Measurements from ENCODE around the gene UCP2. TPM values are rescaled to one million over a fixed set of nuclear protein-coding genes. Genes with fewer than 3 reads are reported as not detected.
A peak's percentile ranks its signal among the peaks of the same experiment; 100 is the strongest.

UCP2 gene
- total RNA-seq, 2 experiments from 2014 or later: 467 to 468 TPM

DNA sequence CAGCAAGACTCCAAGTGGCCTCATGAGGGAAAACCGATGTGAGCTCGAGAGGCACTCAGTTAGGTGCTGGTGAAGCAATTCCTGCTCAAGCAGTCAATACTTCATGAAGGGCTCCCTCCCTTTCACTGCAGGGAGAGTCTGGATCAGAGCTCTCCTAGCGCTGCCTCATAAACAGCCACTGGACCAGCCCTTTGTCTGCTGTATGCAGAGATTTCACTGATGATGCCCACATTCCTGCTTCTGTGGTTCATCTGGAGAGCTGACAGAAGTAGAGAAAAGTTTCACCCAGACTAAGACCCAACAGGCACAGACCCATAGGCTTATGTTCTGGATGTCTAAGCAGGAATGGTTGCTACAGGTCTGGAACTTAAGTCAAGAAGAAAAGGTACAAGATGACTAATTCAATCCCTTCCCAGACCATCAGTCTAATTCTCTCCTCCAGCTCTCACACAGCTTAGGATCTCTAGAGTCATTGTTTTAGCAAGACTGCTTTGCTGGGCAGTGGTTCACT lies 4.0 kb downstream of the UCP2 start:
- intact Hi-C loops (cut with DNase I, micrococcal nuclease): no loop called here
- ATAC-seq (ENCODE audit: poor library complexity) (no peak), DNase-seq (no peak)
- Histone ChIP-seq H3K27me3 (ENCODE audit: control insufficient read depth in 1 of 2, insufficient read depth in 2 of 2, low read length in 2 of 2) (no peaks in the 10 kb centered on the region), H3K9me3 (ENCODE audit: control insufficient read depth in 1 of 2, insufficient read depth in 1 of 2, low read length in 2 of 2) (no peaks in the 10 kb centered on the region), H3K4me3 (ENCODE audit: low read length) (peak overlapping the region; percentile 87), H3K4me1 (ENCODE audit: insufficient read depth, low read length) (peaks cover 82% of the 10 kb centered on the region), H3K36me3 (ENCODE audit: insufficient read depth, low read length) (peaks cover 78% of the 10 kb centered on the region), H3K27ac (ENCODE audit: low read depth in 1 of 2, low read length in 2 of 2) (peak overlapping the region; percentile 60 to 96)
- Mint-ChIP-seq H3K4me3 (peak overlapping the region; percentile 90), H3K9me3 (no peaks in the 10 kb centered on the region), H3K4me1 (ENCODE audit: low read depth) (peaks cover 90% of the 10 kb centered on the region), H3K27ac (peak overlapping the region; percentile 98), H3K27me3 (no peaks in the 10 kb centered on the region), H3K36me3 (ENCODE audit: low read depth) (peaks cover 96% of the 10 kb centered on the region)
- ChIA-PET POLR2A (interaction anchor here (7.9 to 18.9 kb wide), 4 partner anchors 9 to 37 kb away, joined by 106 to 366 read pairs (median 290); no protein-coding TSS in a partner anchor), CTCF (interaction anchor here (1.5 to 4.2 kb wide), 2 partner anchors 14 to 26 kb away, joined by 5 to 26 read pairs; no protein-coding TSS in a partner anchor)
- TF ChIP-seq, protein P1, sequence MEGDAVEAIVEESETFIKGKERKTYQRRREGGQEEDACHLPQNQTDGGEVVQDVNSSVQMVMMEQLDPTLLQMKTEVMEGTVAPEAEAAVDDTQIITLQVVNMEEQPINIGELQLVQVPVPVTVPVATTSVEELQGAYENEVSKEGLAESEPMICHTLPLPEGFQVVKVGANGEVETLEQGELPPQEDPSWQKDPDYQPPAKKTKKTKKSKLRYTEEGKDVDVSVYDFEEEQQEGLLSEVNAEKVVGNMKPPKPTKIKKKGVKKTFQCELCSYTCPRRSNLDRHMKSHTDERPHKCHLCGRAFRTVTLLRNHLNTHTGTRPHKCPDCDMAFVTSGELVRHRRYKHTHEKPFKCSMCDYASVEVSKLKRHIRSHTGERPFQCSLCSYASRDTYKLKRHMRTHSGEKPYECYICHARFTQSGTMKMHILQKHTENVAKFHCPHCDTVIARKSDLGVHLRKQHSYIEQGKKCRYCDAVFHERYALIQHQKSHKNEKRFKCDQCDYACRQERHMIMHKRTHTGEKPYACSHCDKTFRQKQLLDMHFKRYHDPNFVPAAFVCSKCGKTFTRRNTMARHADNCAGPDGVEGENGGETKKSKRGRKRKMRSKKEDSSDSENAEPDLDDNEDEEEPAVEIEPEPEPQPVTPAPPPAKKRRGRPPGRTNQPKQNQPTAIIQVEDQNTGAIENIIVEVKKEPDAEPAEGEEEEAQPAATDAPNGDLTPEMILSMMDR (IDR thresholded peaks at IDR 0.05): no peak

DNA sequence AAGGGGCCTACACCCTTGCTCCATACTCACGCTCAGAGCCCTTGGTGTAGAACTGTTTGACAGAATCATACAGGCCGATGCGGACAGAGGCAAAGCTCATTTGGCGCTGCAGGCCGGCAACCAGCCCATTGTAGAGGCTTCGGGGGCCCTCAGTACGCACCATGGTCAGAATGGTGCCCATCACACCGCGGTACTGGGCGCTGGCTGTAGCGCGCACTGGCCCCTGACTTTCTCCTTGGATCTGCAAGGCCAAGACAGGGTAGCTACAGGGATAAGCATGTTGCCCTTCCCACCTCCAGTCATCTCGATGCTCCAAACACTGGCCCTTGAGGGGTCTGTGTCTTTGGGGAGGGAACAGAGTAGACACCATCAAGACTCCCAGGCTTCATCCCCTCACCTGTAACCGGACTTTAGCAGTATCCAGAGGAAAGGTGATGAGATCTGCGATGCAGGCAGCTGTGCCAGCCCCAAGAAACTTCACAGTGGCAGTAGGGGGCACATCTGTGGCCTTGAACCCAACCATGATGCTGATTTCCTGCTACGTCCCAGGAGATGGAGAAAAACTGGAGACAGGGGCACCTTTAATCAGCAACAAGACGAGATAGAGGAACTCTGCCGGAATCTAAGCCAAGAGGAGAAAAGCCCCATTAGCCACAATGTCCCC lies 4.7 kb downstream of the UCP2 start:
- H3K36me3 Mint-ChIP-seq (ENCODE audit: low read depth): peaks cover 98% of the 10 kb centered on the region
- POLR2A ChIA-PET: interaction anchor here (7.9 to 18.9 kb wide), 4 partner anchors 9 to 37 kb away, joined by 106 to 366 read pairs (median 290); no protein-coding TSS in a partner anchor
- peak overlapping the region; percentile 90 for H3K4me3 Mint-ChIP-seq

DNA sequence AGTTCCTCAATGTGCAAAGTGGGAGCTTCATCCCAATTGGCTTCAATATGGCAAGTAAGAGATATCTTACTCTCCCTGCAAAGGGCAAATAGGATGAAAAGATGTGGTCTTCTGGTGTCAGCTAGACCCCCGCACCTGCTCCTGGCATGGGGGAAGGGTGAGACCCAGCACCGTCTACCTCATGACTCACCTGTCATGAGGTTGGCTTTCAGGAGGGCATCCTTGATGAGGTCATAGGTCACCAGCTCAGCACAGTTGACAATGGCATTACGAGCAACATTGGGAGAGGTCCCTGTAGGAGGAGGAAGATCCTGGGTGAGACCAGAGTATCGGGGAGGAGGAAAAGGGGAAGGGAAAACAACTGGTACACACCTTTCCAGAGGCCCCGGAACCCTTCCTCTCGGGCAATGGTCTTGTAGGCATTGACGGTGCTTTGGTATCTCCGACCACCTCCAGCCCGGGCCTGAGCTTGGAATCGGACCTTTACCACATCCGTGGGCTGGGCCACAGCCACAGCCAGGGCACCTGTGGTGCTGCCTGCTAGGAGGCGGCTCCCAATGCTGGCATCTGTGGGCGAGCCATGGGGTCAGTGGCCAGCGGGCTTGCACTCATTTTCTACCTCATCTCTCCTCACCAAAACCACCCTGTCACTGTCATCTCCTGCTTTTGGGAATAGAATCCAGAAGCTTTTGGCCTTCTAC lies 6.0 kb downstream of the UCP2 start:
- CTCF ChIA-PET: interaction anchor here (1.2 kb wide), 1 partner anchor 29 kb away, joined by 4 read pairs; no protein-coding TSS in a partner anchor

More for the DNA sequence above, 4.7 kb downstream of the UCP2 start:
- CTCF ChIA-PET: interaction anchor here (1.5 kb wide), 1 partner anchor 14 kb away, joined by 5 read pairs; no protein-coding TSS in a partner anchor
- peak overlapping the region; percentile 87 for H3K4me3 ChIP-seq (ENCODE audit: low read length)
- ATAC-seq (ENCODE audit: poor library complexity): no peak
- H3K9me3 Mint-ChIP-seq: no peaks in the 10 kb centered on the region
- TF ChIP-seq, protein P1 (IDR thresholded peaks at IDR 0.05): no peak
- H3K36me3 ChIP-seq (ENCODE audit: insufficient read depth, low read length): peaks cover 78% of the 10 kb centered on the region
- no peaks in the 10 kb centered on the region for H3K9me3 ChIP-seq (ENCODE audit: control insufficient read depth in 1 of 2, insufficient read depth in 1 of 2, low read length in 2 of 2)
- H3K4me1 Mint-ChIP-seq (ENCODE audit: low read depth): peaks cover 90% of the 10 kb centered on the region
- H3K4me1 ChIP-seq (ENCODE audit: insufficient read depth, low read length): peaks cover 84% of the 10 kb centered on the region
- no peaks in the 10 kb centered on the region for H3K27me3 Mint-ChIP-seq
- no peak for DNase-seq
- H3K27ac Mint-ChIP-seq: peak overlapping the region; percentile 98
- intact Hi-C loops (cut with DNase I, micrococcal nuclease): no loop called here
- H3K27ac ChIP-seq (ENCODE audit: low read depth in 1 of 2, low read length in 2 of 2): peak overlapping the region; percentile 60 to 96
- no peaks in the 10 kb centered on the region for H3K27me3 ChIP-seq (ENCODE audit: control insufficient read depth in 1 of 2, insufficient read depth in 2 of 2, low read length in 2 of 2)

More for the DNA sequence above, 6.0 kb downstream of the UCP2 start:
- Histone ChIP-seq H3K27ac (ENCODE audit: low read depth in 1 of 2, low read length in 2 of 2) (peak overlapping the region; percentile 60 to 96), H3K4me3 (ENCODE audit: low read length) (no peak overlapping the region), H3K4me1 (ENCODE audit: insufficient read depth, low read length) (peaks cover 96% of the 10 kb centered on the region), H3K27me3 (ENCODE audit: control insufficient read depth in 1 of 2, insufficient read depth in 2 of 2, low read length in 2 of 2) (no peaks in the 10 kb centered on the region), H3K36me3 (ENCODE audit: insufficient read depth, low read length) (peaks cover 75% of the 10 kb centered on the region), H3K9me3 (ENCODE audit: control insufficient read depth in 1 of 2, insufficient read depth in 1 of 2, low read length in 2 of 2) (no peaks in the 10 kb centered on the region)
- peak in 2 of 14 experiments; percentile 28 to 31 for DNase-seq
- TF ChIP-seq, protein P1 (IDR thresholded peaks at IDR 0.05): no peak
- Mint-ChIP-seq H3K9me3 (no peaks in the 10 kb centered on the region), H3K4me1 (ENCODE audit: low read depth) (peaks cover 97% of the 10 kb centered on the region), H3K27me3 (no peaks in the 10 kb centered on the region), H3K27ac (peak overlapping the region; percentile 98), H3K36me3 (ENCODE audit: low read depth) (peaks cover 92% of the 10 kb centered on the region), H3K4me3 (peak overlapping the region; percentile 81)
- POLR2A ChIA-PET: interaction anchor here (1.0 to 18.9 kb wide), 6 partner anchors 7 to 39 kb away, joined by 3 to 366 read pairs (median 188); no protein-coding TSS in a partner anchor
- intact Hi-C loops (cut with DNase I, micrococcal nuclease): no loop called here
- no peak for ATAC-seq (ENCODE audit: poor library complexity)

Data from CD4-positive, alpha-beta T cell (primary cell).